ENCODE measurements around the gene MEGF11. TPM values are rescaled to one million over a fixed set of nuclear protein-coding genes. Genes with fewer than 3 reads are reported as not detected.

Gene MEGF11
- total RNA-seq, 1 experiment from 2014 or later = 0.76 TPM

GRCh38 chr15:66050264-66050663, 203.3 kb downstream of the MEGF11 start:
- Histone ChIP-seq H3K36me3 (replicated peaks; ENCODE audit: control insufficient read depth, insufficient read depth, low read length) (no peaks in the 10 kb centered on the region), H3K4me3 (ENCODE audit: insufficient read depth, low read depth, low read length) (no peak overlapping the region), H3K27me3 (ENCODE audit: control insufficient read depth, insufficient read depth, low read length) (no peaks in the 10 kb centered on the region)
- DNase-seq = no peak

DNA sequence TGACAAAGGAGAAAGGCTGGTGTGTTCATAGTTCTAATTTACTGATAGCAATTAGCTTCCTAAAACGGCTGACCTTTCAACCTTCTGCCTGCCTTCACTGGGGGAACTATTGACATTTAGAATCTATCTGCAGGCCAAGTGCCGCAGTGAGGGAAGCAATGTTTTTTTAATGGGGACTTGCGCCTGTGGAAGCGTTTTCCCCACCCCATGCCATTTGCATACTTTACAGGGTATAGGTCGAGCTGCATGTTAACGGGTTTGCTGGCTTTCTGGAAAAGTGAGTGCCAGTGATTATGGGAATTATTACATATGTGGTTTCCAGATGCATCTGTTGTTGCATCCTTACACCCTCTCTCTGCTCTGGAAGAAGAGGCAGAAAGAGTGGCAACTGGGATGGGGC, 204.2 kb downstream of the MEGF11 start:
- Histone ChIP-seq H3K36me3 (replicated peaks; ENCODE audit: control insufficient read depth, insufficient read depth, low read length) (no peaks in the 10 kb centered on the region), H3K27me3 (ENCODE audit: control insufficient read depth, insufficient read depth, low read length) (no peaks in the 10 kb centered on the region), H3K4me3 (ENCODE audit: insufficient read depth, low read depth, low read length) (no peak overlapping the region)
- DNase-seq = no peak

DNA sequence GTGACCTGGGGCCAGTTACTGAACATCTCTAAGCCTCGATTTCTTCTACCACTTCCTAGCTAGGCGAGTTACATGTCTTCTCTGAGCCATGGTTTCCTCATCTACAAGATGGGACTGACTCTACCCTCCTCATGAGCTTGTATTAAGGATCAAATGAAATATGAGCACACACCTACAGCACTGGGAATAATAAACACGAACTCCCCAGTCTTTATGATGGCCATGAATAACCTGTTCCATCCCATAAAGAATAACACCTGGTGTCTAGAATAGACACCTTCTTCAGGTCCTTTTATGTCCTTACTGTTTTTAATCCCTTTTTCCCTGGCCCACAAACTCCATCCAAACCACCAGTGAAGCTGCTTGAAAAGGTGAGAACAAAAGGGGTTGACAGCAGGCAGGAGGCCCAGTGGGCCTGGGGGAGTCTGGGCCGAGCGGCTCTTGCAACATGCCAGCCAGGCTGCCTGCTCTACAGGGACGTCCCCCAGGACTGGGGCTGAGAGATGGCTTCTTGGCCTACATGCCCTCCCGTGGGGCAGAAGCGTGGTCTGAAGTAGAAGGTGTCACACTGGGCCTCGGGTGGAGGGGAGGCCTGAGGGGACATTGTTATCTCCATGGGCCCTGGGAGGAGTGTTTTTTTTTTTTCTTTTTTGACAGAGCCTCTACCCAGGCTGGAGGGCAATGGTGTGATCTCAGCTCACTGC, 206.1 kb downstream of the MEGF11 start:
- Histone ChIP-seq H3K27me3 (ENCODE audit: control insufficient read depth, insufficient read depth, low read length) (no peaks in the 10 kb centered on the region), H3K4me3 (ENCODE audit: insufficient read depth, low read depth, low read length) (no peak overlapping the region), H3K36me3 (replicated peaks; ENCODE audit: control insufficient read depth, insufficient read depth, low read length) (no peaks in the 10 kb centered on the region)
- no peak for DNase-seq

DNA sequence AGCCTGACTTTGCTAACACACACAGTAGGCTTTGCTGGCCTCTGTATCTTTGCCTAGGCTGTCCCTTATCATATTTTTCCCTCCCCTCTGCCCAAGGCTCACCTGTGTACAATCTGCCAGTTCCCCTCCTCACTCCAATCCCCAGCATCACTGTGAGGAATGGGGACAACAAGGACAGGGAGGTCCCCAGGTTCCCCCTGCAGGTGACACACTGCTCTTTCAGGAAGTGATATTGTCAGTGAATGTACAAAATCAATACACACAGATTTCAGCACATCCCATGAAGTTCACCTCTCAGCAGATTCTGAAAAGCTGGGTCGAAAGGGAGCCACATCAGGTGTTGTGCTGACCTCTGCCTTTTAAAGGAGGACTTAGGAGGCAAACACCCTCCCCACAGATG, 206.8 kb downstream of the MEGF11 start:
- H3K4me3 ChIP-seq (ENCODE audit: insufficient read depth, low read depth, low read length) = no peak overlapping the region
- H3K36me3 ChIP-seq (replicated peaks; ENCODE audit: control insufficient read depth, insufficient read depth, low read length) = no peaks in the 10 kb centered on the region
- DNase-seq = no peak
- H3K27me3 ChIP-seq (ENCODE audit: control insufficient read depth, insufficient read depth, low read length) = no peaks in the 10 kb centered on the region

DNA sequence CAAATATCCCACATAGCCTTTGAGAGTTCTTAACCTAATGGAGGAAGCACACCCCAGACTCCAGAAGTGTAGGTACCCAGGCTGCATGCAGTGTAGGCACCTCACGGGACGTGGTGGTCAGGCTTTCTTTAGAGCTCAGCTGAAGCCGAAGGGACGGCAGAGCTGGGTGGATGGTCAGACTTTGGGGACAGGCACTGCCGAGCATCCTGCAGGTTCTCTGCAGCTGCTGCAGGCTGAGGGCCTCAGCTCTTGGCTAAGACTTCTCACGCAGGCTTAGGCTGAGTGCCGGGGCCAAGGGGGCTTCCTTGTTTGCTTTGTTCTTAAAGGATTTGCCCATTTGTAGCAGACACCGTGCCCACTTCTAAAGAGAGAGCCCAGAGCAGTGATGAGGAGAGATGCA, 207.2 kb downstream of the MEGF11 start:
- Histone ChIP-seq H3K4me3 (ENCODE audit: insufficient read depth, low read depth, low read length) (no peak overlapping the region), H3K27me3 (ENCODE audit: control insufficient read depth, insufficient read depth, low read length) (no peaks in the 10 kb centered on the region), H3K36me3 (replicated peaks; ENCODE audit: control insufficient read depth, insufficient read depth, low read length) (no peaks in the 10 kb centered on the region)
- no peak for DNase-seq

- Histone ChIP-seq H3K36me3 (replicated peaks; ENCODE audit: control insufficient read depth, insufficient read depth, low read length) (no peaks in the 10 kb centered on the region), H3K4me3 (ENCODE audit: insufficient read depth, low read depth, low read length) (no peak overlapping the region), H3K27me3 (ENCODE audit: control insufficient read depth, insufficient read depth, low read length) (no peaks in the 10 kb centered on the region)
- no peak for DNase-seq
Observed at GRCh38 chr15:66045542-66045941, 208.0 kb downstream of the MEGF11 start.

GRCh38 chr15:66044837-66045236, 208.7 kb downstream of the MEGF11 start:
- no peak for DNase-seq
- Histone ChIP-seq H3K4me3 (ENCODE audit: insufficient read depth, low read depth, low read length) (no peak overlapping the region), H3K36me3 (replicated peaks; ENCODE audit: control insufficient read depth, insufficient read depth, low read length) (no peaks in the 10 kb centered on the region), H3K27me3 (ENCODE audit: control insufficient read depth, insufficient read depth, low read length) (no peaks in the 10 kb centered on the region)

DNA sequence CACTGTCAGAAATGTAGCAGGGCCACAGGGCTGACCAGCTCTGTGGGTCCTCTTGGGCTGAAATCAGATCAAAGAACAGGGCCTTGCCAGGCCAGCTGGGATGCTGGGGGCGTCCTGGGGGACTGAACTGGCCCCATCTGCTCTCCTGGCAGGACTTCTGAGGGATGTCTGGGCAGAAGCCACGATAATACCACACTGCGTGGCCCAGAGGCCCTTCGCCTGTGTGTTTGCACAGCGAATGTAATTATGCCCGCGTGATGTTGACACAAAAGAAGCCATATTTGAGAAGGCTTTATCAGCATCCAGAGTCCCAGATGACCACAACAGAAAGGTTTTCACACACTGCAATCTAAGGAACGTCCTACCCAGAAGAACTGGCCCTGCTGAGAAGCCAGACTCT, 210.3 kb downstream of the MEGF11 start:
- no peak overlapping the region for H3K4me3 ChIP-seq (ENCODE audit: insufficient read depth, low read depth, low read length)
- no peak for DNase-seq
- no peaks in the 10 kb centered on the region for H3K36me3 ChIP-seq (replicated peaks; ENCODE audit: control insufficient read depth, insufficient read depth, low read length)
- no peaks in the 10 kb centered on the region for H3K27me3 ChIP-seq (ENCODE audit: control insufficient read depth, insufficient read depth, low read length)

DNA sequence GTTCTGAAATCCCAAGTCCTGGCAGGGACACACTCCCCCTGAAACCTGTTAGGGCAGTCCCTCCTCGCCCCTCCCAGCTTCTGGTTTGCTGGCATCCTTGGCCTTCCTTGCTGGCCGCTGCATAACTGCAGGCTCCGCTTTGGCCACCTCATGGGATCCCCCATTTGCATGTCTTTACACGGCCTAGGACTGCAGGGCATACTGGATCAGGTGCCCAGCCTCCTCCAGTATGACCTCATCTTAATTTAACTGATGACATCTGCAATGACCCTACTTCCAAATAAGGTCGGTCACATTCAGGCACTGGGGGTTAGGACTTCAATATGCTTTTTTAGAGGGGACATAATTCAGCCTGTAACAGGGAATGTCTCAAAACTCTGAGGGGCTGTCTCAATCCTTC, 210.9 kb downstream of the MEGF11 start:
- Histone ChIP-seq H3K36me3 (replicated peaks; ENCODE audit: control insufficient read depth, insufficient read depth, low read length) (no peaks in the 10 kb centered on the region), H3K4me3 (ENCODE audit: insufficient read depth, low read depth, low read length) (no peak overlapping the region), H3K27me3 (ENCODE audit: control insufficient read depth, insufficient read depth, low read length) (no peaks in the 10 kb centered on the region)
- DNase-seq = peak; percentile 88

DNA sequence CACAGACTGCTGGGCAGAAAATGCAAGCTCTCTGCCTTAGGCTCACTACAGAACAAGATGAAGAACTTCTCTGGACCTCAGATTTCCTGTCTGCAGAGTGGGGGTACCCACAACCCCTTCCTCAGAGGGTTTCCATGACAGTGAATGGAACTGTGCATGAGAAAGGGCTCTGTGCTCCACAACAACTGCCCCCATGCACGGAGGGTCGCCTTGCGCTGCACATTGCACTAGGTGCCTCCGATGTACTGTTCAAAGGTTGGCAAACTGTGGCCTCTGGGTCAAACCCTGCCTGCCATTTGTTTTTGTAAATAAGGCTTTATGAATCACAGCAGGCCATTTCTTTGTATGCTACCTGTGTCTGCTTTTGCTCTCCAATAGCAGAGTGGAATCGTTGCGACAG, 212.3 kb downstream of the MEGF11 start:
- no peaks in the 10 kb centered on the region for H3K36me3 ChIP-seq (replicated peaks; ENCODE audit: control insufficient read depth, insufficient read depth, low read length)
- no peaks in the 10 kb centered on the region for H3K27me3 ChIP-seq (ENCODE audit: control insufficient read depth, insufficient read depth, low read length)
- DNase-seq = no peak
- H3K4me3 ChIP-seq (ENCODE audit: insufficient read depth, low read depth, low read length) = no peak overlapping the region

DNA sequence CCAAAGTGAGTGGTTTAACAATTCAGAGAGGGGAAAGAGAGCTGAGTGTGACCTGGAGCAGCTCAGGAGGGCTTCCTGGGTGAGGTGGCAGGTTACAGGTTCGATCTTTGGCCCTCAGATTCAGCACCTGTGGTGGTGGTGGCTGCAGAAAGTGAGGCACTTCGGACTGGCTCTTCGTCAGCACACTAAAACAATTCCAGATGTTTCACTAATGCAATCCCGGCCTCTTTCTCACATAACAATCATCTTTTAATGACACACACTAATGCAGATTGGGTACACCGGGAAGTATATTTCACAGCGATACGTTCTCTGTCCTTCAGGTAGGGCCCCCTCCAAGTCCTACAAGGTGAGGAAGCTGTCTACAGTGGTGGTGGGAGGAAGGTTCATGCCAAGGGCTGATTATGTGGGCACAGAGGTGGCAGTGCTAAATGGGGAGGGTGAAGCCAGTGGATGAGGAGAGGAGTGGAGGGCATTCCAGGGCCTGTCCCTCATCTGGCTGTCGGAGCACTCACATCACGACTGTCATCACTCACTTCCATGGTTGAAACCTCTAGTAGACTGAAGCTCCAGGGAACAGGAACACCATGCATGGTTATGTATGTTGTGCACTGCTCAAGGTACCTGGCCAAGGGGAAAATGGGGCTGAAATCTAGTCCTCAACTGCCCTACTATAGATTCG, 213.2 kb downstream of the MEGF11 start:
- Histone ChIP-seq H3K36me3 (replicated peaks; ENCODE audit: control insufficient read depth, insufficient read depth, low read length) (no peaks in the 10 kb centered on the region), H3K27me3 (ENCODE audit: control insufficient read depth, insufficient read depth, low read length) (no peaks in the 10 kb centered on the region), H3K4me3 (ENCODE audit: insufficient read depth, low read depth, low read length) (no peak overlapping the region)
- DNase-seq = no peak

GRCh38 chr15:66039117-66039871, 214.3 kb downstream of the MEGF11 start:
- DNase-seq = peak; percentile 81
- Histone ChIP-seq H3K4me3 (ENCODE audit: insufficient read depth, low read depth, low read length) (no peak overlapping the region), H3K36me3 (replicated peaks; ENCODE audit: control insufficient read depth, insufficient read depth, low read length) (no peaks in the 10 kb centered on the region), H3K27me3 (ENCODE audit: control insufficient read depth, insufficient read depth, low read length) (no peaks in the 10 kb centered on the region)

DNA sequence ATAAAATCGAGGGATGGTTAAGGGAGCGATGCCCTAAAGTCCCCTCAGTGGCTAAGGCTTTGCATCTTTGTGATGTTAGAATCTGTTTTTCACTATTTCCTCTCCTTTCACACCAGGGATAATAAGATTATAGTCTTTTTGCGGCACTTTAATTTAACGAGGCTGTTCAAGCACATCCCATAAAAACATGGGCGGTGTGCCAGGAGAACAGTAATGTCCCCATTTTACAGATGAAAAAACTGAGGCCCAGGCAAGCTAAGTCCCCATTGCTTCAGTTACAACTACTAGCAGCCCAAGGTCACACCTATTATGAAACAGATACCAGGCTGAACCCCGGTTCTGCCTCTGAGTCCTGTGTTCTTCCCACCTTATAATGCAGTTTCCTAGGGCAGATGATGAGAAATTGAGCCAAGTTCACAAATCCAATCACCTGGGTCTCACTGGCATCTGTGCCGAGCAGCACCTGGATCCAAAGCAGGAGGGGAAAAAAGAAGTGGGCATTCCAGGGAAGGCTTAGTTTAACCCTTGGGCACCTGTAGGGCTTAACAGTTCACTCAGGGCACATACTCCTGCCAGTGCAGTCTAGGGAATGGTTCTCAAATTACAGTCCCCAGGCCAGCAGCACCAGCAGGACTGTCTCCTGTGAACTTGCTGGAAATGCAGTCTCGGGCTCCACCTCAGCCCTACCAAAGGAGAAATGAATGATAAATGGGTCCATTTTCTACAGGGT, 215.0 kb downstream of the MEGF11 start:
- Histone ChIP-seq H3K4me3 (ENCODE audit: insufficient read depth, low read depth, low read length) (no peak overlapping the region), H3K36me3 (replicated peaks; ENCODE audit: control insufficient read depth, insufficient read depth, low read length) (no peaks in the 10 kb centered on the region), H3K27me3 (ENCODE audit: control insufficient read depth, insufficient read depth, low read length) (no peaks in the 10 kb centered on the region)
- DNase-seq = peak; percentile 52

GRCh38 chr15:66036859-66037258, 216.7 kb downstream of the MEGF11 start:
- Histone ChIP-seq H3K36me3 (replicated peaks; ENCODE audit: control insufficient read depth, insufficient read depth, low read length) (no peaks in the 10 kb centered on the region), H3K27me3 (ENCODE audit: control insufficient read depth, insufficient read depth, low read length) (no peaks in the 10 kb centered on the region), H3K4me3 (ENCODE audit: insufficient read depth, low read depth, low read length) (no peak overlapping the region)
- DNase-seq = no peak
